NCI-H510A (cell line): ENCODE measurements around the gene JUND.

Experiments used
- DNase-seq: peaks from one replicate; lab custom pipeline; 2025; lab: John Stamatoyannopoulos, UW

The JUND gene

DNA sequence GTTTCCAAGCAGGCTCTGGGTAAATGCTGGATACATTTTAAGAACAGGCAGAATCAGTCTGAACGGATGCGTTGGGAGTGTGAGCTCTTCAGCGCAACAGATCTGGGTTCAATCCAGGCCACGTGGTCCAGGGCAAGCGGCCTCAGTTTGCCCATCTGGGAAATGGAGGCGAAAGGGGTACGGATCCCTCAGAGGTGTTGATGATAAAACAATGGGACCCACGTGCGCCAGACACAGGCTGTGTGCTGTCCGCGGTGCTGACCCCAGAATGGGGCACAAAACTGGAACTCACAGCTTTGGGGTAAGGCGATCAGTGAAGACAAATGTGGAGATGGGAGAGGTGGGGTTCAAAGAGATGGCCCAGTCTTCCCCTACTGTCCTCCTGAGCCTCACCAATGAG, 42.1 kb downstream of the JUND start:
- no peak for DNase-seq

GRCh38 chr19:18234194-18234593, 47.2 kb downstream of the JUND start:
- DNase-seq, result no peak

DNA sequence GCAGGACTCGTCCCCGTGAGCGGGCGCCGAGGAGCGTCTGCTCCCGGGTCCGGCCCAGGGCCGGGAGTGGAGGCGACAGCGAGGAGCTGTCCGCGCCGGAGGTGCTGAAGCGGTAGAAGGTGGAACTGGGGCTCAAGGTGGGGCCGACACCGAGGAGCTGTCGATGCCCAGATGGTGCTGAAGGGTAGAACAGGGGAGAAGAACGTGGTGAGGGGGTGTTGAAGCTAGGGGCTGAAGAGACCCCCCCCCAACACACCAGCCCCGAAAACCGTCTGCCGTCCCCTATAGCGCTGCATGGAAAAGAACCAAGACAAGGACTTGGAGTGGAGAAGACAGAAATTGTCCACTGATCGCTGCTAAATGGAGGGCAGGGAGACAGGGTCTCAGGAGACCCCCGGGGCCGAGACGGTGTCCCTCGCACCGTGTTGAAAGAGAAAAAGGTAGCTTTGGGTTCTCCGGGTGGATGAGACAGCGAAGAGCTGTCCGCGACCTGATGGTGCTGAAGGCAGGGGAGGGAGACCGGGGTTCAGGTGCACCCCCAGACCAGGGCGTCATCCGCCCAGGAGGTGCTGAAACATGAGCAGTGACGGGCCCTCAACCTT, 48.1 kb downstream of the JUND start:
- DNase-seq, result no peak

- peak; percentile 72 for DNase-seq
Observed at GRCh38 chr19:18232540-18233223, 48.7 kb downstream of the JUND start.

- no peak for DNase-seq
Observed at GRCh38 chr19:18231775-18232174, 49.6 kb downstream of the JUND start.

DNA sequence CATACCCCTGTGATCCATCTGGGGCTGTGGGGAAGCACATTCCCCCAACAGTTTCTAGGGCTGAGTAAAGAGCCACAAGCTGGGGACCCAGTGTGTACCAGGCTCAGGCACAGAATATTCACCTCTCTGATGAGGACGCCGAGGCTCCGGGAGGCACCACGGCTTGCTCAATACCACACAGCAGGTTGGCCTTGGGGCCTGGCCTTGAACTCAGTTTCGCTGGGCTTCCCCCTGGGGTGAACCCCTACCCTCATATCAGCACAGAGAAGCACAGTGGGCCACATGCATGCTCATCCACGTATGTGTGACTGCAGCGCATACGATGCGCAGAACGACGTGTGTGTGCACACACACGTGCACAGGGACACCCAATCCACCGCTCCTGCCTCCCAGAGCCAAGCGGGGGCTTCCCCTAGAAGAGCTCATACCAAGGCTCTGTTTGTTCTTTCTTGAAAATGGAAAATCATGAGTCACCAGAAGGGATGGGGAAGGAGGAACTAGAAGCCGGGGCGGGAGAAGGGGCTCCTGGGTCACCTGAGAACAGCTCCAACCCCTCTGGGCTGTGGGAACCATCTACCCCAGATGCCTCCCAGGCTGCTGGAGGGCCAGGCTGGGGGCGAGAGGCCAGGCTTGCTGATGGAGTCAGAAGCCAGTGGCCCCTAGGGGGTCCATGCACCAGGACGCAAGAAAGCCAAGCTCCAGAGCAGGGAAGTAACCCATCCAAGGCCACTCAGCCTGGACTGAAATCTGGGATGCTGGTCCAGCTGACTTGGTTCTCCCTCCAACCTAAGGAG, 50.3 kb downstream of the JUND start:
- no peak for DNase-seq

DNA sequence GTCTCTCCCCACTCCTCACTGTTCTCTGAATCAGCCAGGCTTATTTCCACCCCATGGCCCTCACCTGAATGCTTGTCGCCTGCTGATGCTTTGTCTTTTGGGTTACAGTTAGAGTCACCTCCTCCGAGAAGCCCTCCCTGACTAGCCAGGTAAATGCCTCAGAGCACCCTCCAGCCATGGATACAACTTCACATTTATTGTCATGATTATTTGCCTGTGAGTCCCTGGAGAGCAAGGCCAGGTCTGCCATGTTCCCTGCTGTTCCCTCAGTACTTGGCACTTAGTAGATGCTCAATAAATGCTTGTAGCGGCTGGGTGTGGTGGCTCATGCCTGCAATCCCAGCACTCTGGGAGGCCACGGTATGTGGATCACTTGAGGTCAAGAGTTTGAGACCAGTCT, 51.5 kb downstream of the JUND start:
- DNase-seq, result no peak
